Ecto neural progenitor cell (in vitro differentiated cells): ENCODE data around the gene TTI1.
"Not testable (repeated sequence)": the region's sequence is repeated elsewhere in the genome, so short reads cannot be mapped to it uniquely, and the experiment has no call there.

Source experiments
- DNase-seq: peaks from one replicate; pipeline ENCODE4 v3.0.0-alpha.2; 2018; ENCODE audit warnings: low spot score

Gene TTI1

DNA sequence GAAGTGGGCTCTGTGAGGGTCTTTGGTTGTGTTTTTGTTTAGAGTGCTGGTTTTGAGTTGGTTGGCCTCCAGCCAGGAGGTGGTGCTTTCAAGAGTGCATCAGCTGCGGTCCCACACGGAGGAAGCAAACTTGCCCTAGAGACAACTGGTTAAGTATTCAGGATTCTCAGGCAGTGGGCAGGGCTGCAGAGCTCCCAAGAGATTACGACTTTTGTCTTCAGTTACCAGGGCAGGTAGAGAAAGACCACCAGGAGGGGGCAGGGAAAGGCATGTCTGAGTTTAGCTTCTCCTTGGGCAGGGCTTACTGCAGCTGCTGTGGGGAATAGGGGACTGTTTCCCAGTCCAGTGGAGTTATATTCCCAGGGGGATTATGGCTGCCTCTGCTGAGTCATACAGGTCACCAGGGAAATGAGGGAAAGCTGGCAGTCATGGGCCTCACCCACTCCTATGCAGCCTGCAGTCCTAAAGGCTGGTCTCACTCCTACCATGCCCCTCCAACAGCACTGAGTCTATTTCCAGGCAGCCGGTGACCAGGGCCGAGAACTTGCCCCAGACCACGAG, 64.3 kb downstream of the TTI1 start:
- no peak for DNase-seq

DNA sequence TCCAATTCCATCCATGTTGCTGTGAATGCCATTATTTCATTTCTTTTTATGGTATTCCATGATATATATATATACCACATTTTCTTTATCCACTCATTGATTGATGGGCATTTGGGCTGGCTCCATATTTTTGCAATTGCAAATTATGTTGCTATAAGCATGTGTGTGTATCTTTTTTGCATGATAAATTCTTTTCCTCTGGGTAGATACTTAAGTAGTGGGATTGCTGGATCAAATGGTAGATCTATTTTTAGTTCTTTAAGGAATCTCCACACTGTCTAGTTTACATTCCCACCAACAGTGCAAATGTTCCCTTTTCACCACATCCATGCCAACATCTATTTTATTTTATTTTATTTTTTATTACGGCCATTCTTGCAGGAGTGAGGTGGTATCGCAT, 69.8 kb downstream of the TTI1 start:
- not testable (repeated sequence) for DNase-seq

DNA sequence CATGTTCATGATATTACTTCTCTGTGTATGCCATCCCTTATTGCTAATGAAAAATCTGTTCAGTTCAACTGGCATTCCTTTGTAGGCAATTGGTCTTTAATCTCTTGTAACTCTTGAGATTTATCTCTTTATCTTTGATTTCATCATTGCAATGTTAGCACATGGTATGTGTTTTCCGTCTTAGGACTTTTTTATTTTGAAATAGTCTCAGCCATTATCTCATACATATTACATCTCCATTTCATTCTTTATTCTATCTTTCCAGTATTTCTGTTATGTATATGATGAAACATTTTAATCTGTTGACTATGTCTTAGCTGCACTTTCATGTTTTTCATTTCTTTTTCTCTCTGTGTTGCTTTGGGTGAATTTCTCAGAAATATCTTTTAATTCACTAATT, 72.2 kb downstream of the TTI1 start:
- no peak for DNase-seq

DNA sequence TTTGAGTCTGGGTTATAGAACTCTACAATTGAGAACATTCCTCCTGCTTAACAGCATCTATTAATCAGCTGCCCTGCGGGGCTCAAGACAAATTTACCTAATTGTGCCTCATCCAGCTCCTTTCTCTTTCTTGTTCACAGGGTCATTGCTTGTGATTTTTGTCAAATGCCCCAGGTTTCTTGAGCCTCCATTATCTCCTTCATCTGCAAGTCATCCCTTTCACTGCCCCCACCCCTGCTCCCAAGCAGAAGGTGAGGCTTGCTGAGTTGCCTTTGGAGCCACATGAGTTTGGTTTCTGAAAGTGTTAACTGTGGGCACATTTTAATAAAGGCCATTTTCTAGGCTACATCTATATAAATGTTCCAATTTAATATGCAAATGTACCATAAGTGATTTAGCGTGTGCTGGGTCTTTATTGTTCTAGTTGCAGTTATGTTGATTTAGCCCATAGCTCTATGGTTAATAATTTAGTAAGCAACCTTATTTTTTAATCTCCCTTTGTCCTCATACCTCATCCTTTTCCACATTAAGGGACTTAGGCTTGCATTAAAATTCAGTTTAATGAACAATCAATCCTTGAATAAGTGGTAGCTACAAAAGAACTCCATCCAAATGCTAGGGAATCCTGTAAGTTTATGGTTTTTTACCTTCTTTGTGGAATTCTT, 74.3 kb downstream of the TTI1 start:
- DNase-seq = peak; percentile 28

DNA sequence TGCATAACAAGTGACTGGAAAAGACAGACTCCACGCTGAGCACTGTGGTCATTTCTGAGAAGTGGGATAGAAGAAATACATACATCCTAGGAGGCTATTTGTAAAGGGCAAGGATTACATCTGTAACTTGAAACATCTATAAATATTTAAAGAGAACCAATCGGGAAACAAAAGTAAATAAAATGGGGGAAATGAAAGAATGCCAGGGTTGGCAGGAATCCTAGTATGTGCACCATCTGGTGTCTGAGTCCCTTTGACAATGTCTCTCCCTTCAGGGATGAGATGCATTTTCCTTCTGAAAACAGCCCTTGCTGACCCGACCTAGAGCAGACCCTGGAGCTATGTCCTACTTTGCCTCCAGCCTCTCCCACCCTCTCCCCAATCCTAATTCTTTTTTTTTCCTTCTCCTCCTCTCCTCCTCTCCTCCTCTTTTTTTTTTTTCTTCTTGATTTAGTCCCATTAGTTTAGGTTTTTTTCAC, 77.1 kb downstream of the TTI1 start:
- no peak for DNase-seq

DNA sequence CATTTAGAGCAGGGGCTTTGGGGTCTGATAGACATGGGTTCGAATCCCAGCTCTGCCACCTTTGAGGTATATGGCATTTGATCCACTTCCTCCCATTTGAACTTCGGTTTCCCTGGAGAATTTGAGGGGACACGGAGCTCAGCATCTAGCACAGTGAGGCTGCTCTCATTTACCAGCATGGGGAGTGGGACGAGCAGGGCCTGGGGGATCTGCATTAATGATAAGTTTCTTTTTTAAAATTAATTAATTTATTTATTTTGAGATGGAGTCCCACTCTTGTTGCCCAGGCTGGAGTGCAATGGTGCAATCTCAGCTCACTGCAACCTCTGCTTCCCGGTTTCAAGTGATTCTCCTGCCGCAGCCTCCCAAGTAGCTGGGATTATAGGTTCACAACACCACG, 77.7 kb downstream of the TTI1 start:
- no peak for DNase-seq

DNA sequence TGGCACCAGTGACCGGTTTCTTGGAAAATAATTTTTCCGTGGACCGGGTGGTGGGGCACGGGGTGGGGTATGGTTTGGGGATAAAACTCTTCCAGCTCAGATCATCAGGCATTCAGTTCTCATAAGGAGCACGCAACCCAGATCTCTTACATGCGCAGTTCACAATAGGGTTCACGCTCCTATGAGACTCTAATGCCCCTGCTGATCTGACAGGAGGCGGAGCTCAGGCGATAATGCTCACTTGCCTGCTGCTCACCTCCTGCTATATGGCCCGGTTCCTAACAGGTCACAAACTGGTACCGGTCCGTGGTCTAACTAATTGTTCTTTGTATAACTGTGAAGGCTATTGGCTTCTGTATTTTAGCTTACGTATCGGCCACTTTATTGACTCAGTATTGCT, 78.6 kb downstream of the TTI1 start:
- DNase-seq = peak; percentile 21

DNA sequence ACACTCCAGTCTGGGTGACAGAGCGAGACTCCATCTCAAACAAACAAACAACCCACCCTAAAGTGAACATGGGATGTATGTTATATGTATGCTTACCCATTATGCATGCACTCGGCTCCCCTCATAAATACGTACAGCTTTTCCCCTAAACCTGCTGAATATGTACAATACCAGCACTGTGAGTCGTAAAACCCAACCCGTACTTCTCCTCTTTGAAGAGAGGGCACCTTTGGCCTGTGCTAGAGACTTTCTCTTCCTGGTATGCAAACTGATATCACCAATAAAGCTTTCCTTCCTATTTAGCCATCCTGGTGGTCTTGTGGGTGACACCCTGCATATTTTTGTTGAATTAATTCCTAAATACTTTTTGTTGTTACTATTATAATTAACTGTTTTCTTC, 79.1 kb downstream of the TTI1 start:
- no peak for DNase-seq

DNA sequence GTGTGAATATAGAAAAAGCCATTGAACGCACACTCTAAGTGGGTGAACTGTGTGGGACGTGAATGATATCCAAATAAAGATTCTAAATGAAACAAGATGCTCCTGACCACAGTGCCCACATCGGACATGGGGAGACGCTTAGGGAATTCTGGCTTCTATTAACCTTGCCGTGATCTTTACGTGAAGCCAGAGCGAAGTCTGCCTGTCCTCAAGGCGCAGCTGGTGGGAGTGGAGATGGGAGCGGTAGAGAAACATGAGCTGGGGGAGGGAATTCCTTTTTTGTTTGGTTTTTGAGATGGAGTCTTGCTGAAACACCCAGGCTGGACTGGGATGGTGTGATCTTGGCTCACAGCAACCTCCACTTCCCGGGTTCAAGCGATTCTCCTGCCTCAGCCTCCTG, 84.3 kb downstream of the TTI1 start:
- peak; percentile 21 for DNase-seq

DNA sequence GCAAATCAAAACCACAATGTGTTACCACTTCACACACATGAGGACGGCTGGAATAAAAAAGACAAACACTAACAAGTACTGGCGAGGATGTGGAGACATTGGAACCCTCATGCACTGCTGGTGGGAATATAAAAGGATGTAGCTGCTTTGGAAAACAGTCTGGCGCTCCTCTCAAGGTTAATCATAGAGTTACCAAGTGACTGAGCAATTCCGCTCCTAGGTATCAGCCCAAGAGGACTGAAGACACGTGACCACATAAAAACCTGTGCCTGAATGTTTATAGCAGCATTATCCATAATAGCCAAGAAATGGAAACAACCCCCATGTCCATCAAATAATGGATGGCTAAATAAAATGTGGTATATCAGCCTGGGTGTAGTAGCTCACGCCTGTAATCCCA, 85.3 kb downstream of the TTI1 start:
- no peak for DNase-seq

DNA sequence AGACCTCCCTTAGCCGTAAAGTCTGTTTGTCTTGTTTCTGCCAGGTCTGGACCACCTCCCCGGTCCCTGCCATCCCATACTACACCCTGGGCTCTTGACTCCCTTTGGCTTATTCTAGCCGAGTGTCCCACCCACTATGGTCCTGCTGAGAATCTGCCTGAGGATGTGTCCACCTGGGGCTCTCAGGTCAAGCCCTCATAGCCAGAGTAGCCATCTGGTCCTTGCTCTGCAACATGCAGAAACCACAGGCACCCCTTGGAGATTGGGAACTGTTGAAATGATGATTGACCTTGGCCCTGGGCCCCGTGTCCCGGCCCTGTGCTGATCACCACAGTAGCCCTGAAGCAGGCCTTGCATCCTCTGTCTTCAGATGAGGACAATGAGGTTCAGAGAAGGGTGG, 86.3 kb downstream of the TTI1 start:
- peak; percentile 22 for DNase-seq

DNA sequence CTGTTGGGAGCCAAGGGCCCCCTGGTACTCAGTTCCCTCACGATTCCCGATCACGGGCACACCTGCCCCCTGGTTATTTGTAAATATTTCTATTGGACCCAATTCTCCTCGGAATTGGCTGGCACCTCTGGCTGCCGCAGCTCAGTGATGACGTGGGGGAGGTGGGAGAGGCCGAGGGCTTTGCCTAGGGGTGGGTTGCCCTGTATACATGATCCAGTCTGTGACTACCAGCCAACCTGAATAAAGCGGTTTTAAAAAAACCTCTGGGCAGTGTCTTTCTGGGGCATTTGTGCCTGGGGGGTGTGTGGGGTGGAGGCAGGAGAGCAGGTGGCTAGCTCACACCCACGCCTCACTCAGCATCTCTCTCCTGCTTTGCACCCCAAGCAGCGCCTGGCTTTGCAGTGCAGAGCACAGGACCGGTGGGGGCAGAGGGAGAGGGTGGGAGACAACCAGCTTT, 88.1 kb downstream of the TTI1 start:
- DNase-seq = peak; percentile 41

DNA sequence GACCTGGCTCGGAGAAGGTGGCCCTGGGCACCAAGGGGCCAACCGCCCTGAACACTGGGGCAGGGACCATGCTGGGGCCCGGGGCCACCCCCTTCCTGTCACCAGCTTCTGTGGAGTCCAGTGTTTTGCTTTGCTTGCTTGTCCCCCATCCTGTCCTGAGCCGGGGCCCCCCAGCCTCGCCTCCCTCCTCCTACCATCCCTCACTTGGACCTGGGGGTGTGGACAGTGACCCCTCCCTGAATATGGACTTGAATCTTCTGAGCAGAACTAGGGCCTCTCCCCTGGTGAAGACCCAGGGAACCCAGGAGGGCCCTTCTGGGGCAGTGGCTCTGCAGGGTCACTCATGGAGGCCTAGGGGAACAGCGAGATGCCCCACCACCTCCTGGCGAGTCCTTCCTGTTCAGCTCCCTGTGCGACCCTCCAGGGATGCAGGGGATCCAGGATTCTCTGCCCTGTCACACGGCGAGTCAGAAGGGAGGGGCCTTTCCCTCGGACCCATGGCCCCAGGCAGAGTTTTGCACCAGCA, 88.7 kb downstream of the TTI1 start:
- DNase-seq = peak; percentile 47

DNA sequence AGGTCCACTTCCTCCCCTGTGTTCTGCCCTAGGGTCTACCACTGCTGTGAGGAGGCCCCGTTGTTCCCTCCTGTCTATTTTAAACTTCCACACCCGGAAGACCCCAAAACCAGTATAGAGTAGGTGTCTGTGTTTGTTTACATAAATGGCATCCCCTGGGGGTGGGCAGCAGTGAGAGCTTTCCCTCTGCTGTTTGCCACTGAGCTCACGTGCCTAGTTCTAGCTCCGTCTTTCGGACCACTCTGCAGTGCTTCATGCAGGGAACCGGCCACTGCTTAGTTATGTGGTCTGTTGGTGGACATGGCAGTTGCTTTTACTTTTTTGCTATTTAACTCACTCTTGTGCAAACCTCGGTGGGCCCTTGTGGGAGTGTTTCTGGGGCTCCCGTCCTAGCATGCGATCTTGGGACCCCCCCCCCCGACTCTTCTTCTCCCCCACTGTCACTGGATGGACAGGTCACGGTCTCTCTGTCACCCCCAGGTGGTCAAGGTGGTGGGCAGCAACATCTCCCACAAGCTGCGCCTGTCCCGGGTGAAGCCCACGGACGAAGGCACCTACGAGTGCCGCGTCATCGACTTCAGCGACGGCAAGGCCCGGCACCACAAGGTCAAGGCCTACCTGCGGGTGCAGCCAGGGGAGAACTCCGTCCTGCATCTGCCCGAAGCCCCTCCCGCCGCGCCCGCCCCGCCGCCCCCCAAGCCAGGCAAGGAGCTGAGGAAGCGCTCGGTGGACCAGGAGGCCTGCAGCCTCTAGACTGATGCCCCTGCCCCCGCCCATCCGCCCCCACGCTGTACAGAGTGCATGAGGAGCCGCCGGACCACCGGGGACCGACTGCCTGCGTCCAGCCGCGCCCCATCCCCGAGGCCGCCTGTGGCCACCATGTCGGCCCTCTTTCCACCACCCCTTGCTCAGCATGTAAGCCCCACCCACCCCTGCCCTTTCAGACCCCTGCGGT, 89.5 kb downstream of the TTI1 start:
- peak; percentile 51 for DNase-seq

DNA sequence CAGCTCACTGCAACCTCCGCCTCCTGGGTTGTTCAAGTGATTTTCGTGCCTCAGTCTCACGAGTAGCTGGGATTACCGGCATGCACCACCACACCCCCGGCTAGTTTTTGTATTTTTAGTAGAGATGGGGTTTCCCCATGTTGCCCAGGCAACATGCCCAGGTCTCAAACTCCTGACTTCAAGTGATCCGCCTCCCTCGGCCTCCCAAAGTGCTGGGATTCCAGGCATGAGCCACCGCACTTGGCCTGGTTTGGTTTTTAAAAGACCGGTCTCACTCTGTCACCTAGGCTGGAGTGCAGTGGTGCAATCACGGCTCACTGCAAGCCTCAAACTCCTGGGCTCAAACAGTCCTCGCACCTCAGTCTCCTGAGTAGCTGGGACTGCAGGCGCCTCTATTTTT, 90.2 kb downstream of the TTI1 start:
- DNase-seq = peak; percentile 41

DNA sequence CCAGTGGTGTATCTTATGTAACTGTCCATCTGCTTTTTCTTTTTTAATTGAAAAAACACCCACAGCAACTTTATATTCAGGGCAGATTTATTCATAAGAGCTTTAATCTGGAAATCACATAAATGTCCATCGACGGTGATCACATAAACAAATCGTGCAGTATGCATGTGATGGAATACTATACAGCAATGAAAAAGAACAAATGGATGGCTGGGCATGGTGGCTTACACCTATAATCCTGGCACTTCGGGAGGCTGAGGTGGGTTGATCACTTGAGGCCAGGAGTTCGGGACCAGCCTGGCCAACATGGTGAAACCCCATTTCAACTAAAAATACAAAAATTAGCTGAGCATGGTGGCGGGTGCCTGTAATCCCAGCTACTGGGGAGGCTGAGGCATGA, 91.3 kb downstream of the TTI1 start:
- DNase-seq = peak; percentile 10

DNA sequence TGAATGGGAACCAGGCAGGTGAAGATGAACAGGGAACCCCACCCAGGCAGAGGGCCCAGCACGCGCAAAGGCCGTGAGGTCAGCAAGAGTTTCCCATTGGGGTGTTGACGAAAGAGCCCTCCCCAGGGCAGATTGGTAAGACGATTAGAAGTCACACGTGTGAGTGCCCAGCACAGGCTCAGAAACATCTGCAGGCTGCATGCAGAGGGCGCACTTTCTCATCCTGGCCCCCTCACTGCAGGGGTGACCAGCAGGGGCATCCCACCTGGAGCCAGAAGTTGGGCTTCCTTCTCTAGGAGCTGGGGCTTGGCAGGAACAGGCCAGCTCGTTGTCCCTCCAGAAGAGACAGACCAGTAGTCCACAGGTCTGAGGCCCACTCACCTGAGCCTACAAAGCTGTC, 91.9 kb downstream of the TTI1 start:
- DNase-seq = no peak

DNA sequence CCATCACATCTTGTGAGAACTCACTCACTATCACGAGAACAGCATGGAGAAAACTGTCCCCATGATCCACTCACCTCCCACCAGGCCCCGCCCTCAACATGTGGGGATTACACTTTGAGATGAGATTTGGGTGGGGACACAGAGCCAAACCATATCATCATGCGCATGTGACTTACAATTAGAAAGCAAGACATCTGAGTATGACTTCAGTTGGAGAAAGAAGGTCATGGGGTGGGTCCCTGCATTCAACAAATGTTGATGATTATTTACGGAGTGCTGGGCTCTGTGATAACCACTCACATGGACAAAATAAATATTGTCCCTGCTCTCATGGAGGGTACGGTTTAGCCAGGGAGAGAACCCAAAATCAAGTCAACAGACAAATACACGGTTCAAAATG, 92.4 kb downstream of the TTI1 start:
- DNase-seq = no peak

DNA sequence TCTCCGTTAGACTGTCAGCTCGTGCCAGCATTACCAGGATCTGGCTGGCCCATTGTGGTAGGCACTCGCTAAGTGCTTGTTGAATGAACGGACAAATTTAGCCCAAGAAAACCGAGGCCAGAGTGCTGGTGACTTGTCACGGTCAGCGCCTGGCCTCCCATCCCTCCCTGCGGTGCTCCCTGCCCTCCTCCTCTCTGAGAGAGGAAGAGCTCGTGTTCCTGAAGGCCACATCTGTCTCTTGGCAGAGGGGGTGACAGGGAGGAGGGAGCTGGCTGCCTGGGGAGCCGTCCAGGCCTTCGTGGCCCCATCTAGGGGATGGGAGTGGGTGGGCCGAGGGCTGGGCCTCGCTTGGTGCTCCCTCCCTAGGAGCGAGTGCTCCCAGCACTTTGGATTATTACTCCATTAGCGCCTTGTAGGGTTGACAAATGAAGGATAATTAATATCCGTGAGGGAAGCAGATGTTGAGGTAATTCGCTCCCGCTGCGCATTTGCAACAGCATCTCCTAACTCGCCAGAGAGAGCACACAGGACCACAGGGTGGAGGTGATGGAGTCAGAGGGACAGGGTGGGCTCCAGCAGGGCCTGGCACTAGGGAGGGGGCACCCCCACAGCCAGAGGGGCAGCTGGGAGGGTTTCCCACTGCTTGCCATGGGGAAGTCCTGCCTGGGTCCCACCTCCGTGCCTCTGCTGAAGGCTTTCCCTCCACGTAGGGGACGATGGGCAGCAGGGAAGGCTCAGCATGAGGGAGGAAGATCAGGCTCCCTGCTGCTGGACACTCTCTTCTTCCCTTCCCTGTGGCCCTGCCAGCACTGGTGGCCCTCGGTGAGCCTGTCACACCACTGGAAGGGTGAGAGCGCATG, 93.3 kb downstream of the TTI1 start:
- no peak for DNase-seq

DNA sequence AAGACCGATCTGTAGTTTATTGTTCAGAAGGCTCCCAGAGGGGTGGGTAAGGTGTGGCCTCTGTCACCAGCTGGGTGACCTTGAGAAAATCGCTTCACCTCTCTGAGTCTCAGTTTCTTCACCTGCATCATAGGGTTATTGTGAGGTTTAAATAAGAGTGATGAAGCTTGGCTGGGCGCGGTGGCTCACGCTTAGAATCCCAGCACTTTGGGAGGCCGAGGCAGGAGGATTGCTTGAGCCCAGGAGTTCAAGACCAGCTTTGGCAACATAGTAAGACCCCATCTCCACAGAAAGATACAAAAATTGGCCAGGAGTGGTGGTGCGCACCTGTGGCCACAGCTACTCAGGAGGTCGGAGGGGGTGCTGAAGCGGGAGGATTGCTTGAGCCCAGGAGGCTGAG, 94.3 kb downstream of the TTI1 start:
- DNase-seq = no peak

DNA sequence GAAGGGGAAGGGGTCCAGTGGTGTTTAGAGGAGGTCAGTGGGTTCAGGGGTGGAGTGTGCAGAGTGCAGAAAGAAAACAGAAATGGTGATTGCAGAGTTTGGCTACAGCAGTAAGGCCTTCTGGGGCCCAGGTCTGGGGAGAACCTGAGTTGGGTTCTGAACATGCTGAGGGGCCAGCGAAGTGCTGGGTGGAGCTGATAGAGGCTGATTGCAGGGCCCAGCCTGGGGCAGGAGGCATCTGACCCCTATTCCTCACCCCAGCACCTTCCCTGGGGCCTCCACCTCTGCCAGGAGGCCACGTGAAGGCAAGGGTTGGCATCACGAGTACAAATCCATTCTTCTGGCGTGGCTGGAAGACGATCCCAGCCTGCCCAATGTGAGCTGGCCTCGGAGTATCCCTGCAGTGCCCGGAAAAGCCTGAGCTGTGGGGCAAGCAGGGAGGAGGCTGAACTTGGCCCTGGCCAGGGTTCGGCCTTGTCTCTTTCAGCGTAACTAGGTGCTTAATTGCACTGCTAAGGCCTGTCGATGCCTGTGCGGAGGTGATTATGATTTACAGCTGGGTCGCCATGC, 95.0 kb downstream of the TTI1 start:
- DNase-seq = no peak
